Right cardiac atrium (tissue), 5 donors: ENCODE measurements around the gene ZNF180. TPM values are rescaled to one million over a fixed set of nuclear protein-coding genes. Genes with fewer than 3 reads are reported as not detected.
A peak's percentile ranks its signal among the peaks of the same experiment; 100 is the strongest.

Experiments
- ATAC-seq, 2 donors: fragments of 200-7000 bp; cut with Tn5 transposase; one replicate each; pipeline versions ENCODE4 v1.8.0 to v1.9.1; 2020; ENCODE audit warnings: moderate library complexity in 2 of 2, mild to moderate bottlenecking in 1 of 2
- DNase-seq, 3 donors: peaks; one replicate each; pipeline ENCODE4 v3.0.0-alpha.2; 2020
- H3K27ac ChIP-seq: one replicate; pipeline ENCODE4 v1.5.1; 2013; ENCODE audit warnings: mild to moderate bottlenecking, low read length, control low read depth, moderate library complexity
- H3K27me3 ChIP-seq: one replicate; pipeline ENCODE4 v1.6.1; 2013; ENCODE audit not compliant: control insufficient read depth, insufficient read depth
- H3K4me1 ChIP-seq: one replicate; pipeline ENCODE4 v1.6.1; 2013; ENCODE audit warnings: low read length; ENCODE audit not compliant: control insufficient read depth, insufficient read depth
- H3K4me3 ChIP-seq: one replicate; pipeline ENCODE4 v1.5.1; 2013; ENCODE audit warnings: low read length, control low read depth
- H3K9me3 ChIP-seq: one replicate; pipeline ENCODE4 v1.6.1; 2013; ENCODE audit warnings: low read length; ENCODE audit not compliant: control insufficient read depth
- WGBS: extraction: QIAGEN DNeasy Blood & Tissue Kit; methylation state at CpG from one replicate; pipeline ENCODE4 v1.1.7; 2013; 5-methylcytosine and 5-hydroxymethylcytosine counted together
- intact Hi-C, 4 donors: fragments of 100-400 bp; cut with DNase I; formaldehyde crosslinking; loops; one replicate each; pipeline versions ENCODE4 v1.11.0 to v1.14.0; 2022 to 2023
- polyA plus RNA-seq: library from polyadenylated mRNA; stranded (reverse); fragments of 200-250 nt; gene quantifications from one replicate; pipeline ENCODE4 v1.2.3, GENCODE V29; 2013
- total RNA-seq, 4 donors: library from RNA; stranded (reverse); fragmentation: NEBNext Ultra II Directional; extraction: Animal tissue kit (Norgen Biotek cat#: 25700); gene quantifications; one replicate each; pipeline ENCODE4 v1.2.1, GENCODE V29; 2021
- donor health status: healthy with polysubstance abuse.
- donor health status: DM: no; HTN: yes; CAD: no.
- donor health status: DM: no; HTN: no; CAD: no.
- donor health status: DM: no; HTN: yes; CAD: no; lungs with severe emphysema.
- donor health status: DM: yes; HTN: yes; CAD: no.

The ZNF180 gene
- total and polyA plus RNA-seq, 5 donors, result 2.6 to 6.5 (median 5.8) TPM

- no peaks in the 10 kb centered on the region for H3K27me3 ChIP-seq
- H3K9me3 ChIP-seq, result no peaks in the 10 kb centered on the region
- no peaks in the 10 kb centered on the region for H3K4me1 ChIP-seq
- ATAC-seq, result peak in 1 of 2 donors; percentile 16
- DNase-seq, result no peak
- intact Hi-C loops, result no loop called here
- no peak within 1 kb of the TSS for H3K27ac ChIP-seq
- H3K4me3 ChIP-seq, result no peak within 1 kb of the TSS
- 67% methylated on average over 9 of the region's 9 CpGs for WGBS
Observed at GRCh38 chr19:44529536-44529935, 29.2 kb upstream of the ZNF180 start, which contains the start of gene CEACAM20. TSS of gene CEACAM20 (minus strand) at chr19:44529675. CDS start at chr19:44529509, 166 bp downstream.

GRCh38 chr19:44527554-44527953, 27.2 kb upstream of the ZNF180 start:
- intact Hi-C loops, result no loop called here
- Histone ChIP-seq H3K27ac (no peak overlapping the region), H3K4me3 (no peak overlapping the region), H3K4me1 (no peaks in the 10 kb centered on the region), H3K9me3 (no peaks in the 10 kb centered on the region), H3K27me3 (no peaks in the 10 kb centered on the region)
- no peak for ATAC-seq
- 79% methylated on average over 7 of the region's 7 CpGs for WGBS
- no peak for DNase-seq

GRCh38 chr19:44525721-44526430, 25.6 kb upstream of the ZNF180 start:
- ATAC-seq, result no peak
- 46% methylated on average over 4 of the region's 4 CpGs for WGBS
- no peak overlapping the region for H3K4me3 ChIP-seq
- H3K9me3 ChIP-seq, result no peaks in the 10 kb centered on the region
- no peak for DNase-seq
- H3K27me3 ChIP-seq, result no peaks in the 10 kb centered on the region
- no peaks in the 10 kb centered on the region for H3K4me1 ChIP-seq
- intact Hi-C loops, result no loop called here
- H3K27ac ChIP-seq, result no peak overlapping the region

GRCh38 chr19:44521370-44521769, 21.0 kb upstream of the ZNF180 start:
- WGBS, result 85% methylated on average over 2 of the region's 2 CpGs
- no peak for ATAC-seq
- intact Hi-C loops, result no loop called here
- Histone ChIP-seq H3K4me3 (no peak overlapping the region), H3K27me3 (no peaks in the 10 kb centered on the region), H3K4me1 (no peaks in the 10 kb centered on the region), H3K9me3 (no peaks in the 10 kb centered on the region), H3K27ac (no peak overlapping the region)
- DNase-seq, result no peak

GRCh38 chr19:44517146-44517545, 16.8 kb upstream of the ZNF180 start:
- ATAC-seq (no peak), DNase-seq (no peak)
- WGBS, result 79% methylated on average over 7 of the region's 7 CpGs
- intact Hi-C loops, result no loop called here
- Histone ChIP-seq H3K4me1 (no peaks in the 10 kb centered on the region), H3K9me3 (no peaks in the 10 kb centered on the region), H3K27ac (no peak overlapping the region), H3K4me3 (no peak overlapping the region), H3K27me3 (no peaks in the 10 kb centered on the region)

GRCh38 chr19:44515907-44516306, 15.6 kb upstream of the ZNF180 start:
- Histone ChIP-seq H3K27ac (no peak overlapping the region), H3K27me3 (no peaks in the 10 kb centered on the region), H3K9me3 (no peaks in the 10 kb centered on the region), H3K4me1 (no peaks in the 10 kb centered on the region), H3K4me3 (no peak overlapping the region)
- intact Hi-C loops, result no loop called here
- ATAC-seq (no peak), DNase-seq (no peak)
- 84% methylated on average over 1 of the region's 1 CpG for WGBS

GRCh38 chr19:44515031-44515430, 14.7 kb upstream of the ZNF180 start:
- no peak overlapping the region for H3K4me3 ChIP-seq
- no peaks in the 10 kb centered on the region for H3K4me1 ChIP-seq
- WGBS, result 87% methylated on average over 3 of the region's 3 CpGs
- ATAC-seq (no peak), DNase-seq (no peak)
- H3K9me3 ChIP-seq, result no peaks in the 10 kb centered on the region
- no peaks in the 10 kb centered on the region for H3K27me3 ChIP-seq
- intact Hi-C loops, result no loop called here
- no peak overlapping the region for H3K27ac ChIP-seq

GRCh38 chr19:44512326-44513298, 12.3 kb upstream of the ZNF180 start:
- no peak overlapping the region for H3K4me3 ChIP-seq
- no peaks in the 10 kb centered on the region for H3K27me3 ChIP-seq
- H3K27ac ChIP-seq, result no peak overlapping the region
- intact Hi-C loops, result no loop called here
- 34% methylated on average over 12 of the region's 12 CpGs for WGBS
- no peaks in the 10 kb centered on the region for H3K4me1 ChIP-seq
- ATAC-seq (peak in 1 of 2 donors; percentile 41), DNase-seq (peak in 2 of 3 donors; percentile 56 to 62)
- H3K9me3 ChIP-seq, result no peaks in the 10 kb centered on the region

- Histone ChIP-seq H3K4me1 (no peaks in the 10 kb centered on the region), H3K9me3 (no peaks in the 10 kb centered on the region), H3K27ac (no peak overlapping the region), H3K27me3 (peaks cover 3% of the 10 kb centered on the region), H3K4me3 (no peak overlapping the region)
- intact Hi-C loops, result no loop called here
- DNase-seq (no peak), ATAC-seq (no peak)
Observed at GRCh38 chr19:44509478-44509877, 9.2 kb upstream of the ZNF180 start.

- peak overlapping the region; percentile 56 for H3K4me3 ChIP-seq
- H3K9me3 ChIP-seq, result peaks cover 4% of the 10 kb centered on the region
- peaks cover 9% of the 10 kb centered on the region for H3K4me1 ChIP-seq
- no peak overlapping the region for H3K27ac ChIP-seq
- H3K27me3 ChIP-seq, result no peaks in the 10 kb centered on the region
- 19% methylated on average over 6 of the region's 6 CpGs for WGBS
- ATAC-seq (no peak), DNase-seq (no peak)
- intact Hi-C loops, result no loop called here
Observed at GRCh38 chr19:44499559-44499958, 763 bp downstream of the ZNF180 start.

- H3K4me3 ChIP-seq, result no peak overlapping the region
- no peaks in the 10 kb centered on the region for H3K27me3 ChIP-seq
- H3K27ac ChIP-seq, result no peak overlapping the region
- DNase-seq (peak in 2 of 3 donors; percentile 47 to 50), ATAC-seq (no peak)
- intact Hi-C loops, result no loop called here
- H3K9me3 ChIP-seq, result peaks cover 4% of the 10 kb centered on the region
- peaks cover 9% of the 10 kb centered on the region for H3K4me1 ChIP-seq
- 96% methylated on average over 9 of the region's 9 CpGs for WGBS
Observed at GRCh38 chr19:44498988-44499387, 1.3 kb downstream of the ZNF180 start.
